Measurements from ENCODE around the gene AKAP8L. TPM values are rescaled to one million over a fixed set of nuclear protein-coding genes. Genes with fewer than 3 reads are reported as not detected.

Gene AKAP8L
- total RNA-seq, 1 experiment from 2014 or later = 132 TPM

GRCh38 chr19:15378534-15379082, 40.2 kb downstream of the AKAP8L start:
- DNase-seq (ENCODE audit: low spot score) = peak; percentile 59
- Histone ChIP-seq H3K9me3 (ENCODE audit: low read depth, low read length, poor library complexity, severe bottlenecking) (no peaks in the 10 kb centered on the region), H3K36me3 (ENCODE audit: insufficient read depth, low read length, poor library complexity, severe bottlenecking) (peaks cover 17% of the 10 kb centered on the region), H3K4me1 (ENCODE audit: insufficient read depth, low read length, poor library complexity, severe bottlenecking) (peaks cover 11% of the 10 kb centered on the region), H3K4me3 (ENCODE audit: low read depth, low read length, poor library complexity, severe bottlenecking) (peak overlapping the region; percentile 80), H3K27ac (ENCODE audit: low read depth, low read length, poor library complexity, severe bottlenecking) (peak overlapping the region; percentile 99), H3K27me3 (replicated peaks; ENCODE audit: insufficient read depth, low read depth, low read length, poor library complexity) (no peaks in the 10 kb centered on the region)
- no TSS peak for BruUV-seq (replicated peaks)
- POLR2A ChIA-PET (ENCODE audit: low non-redundant PET) = interaction anchor here (0.7 kb wide), 1 partner anchor 33 kb away, joined by 3 read pairs; no protein-coding TSS in a partner anchor
- TF ChIP-seq CTCF (conservative IDR thresholded peaks at IDR 0.05; ENCODE audit: low read depth, low read length) (no peak), EZH2 (IDR thresholded peaks at IDR 0.05; ENCODE audit: borderline replicate concordance, low read depth, low read length, poor library complexity, severe bottlenecking) (no peak)
- intact Hi-C loops (cut with micrococcal nuclease; ENCODE audit: unreplicated experiment) = loop anchor here (2.0 kb wide), 1 partner anchor 178 kb away; no protein-coding TSS in a partner anchor
- CTCF ChIA-PET = interaction anchor here (0.6 to 1.7 kb wide), 3 partner anchors 41 to 287 kb away, joined by 3 to 23 read pairs (median 6); partner anchors contain the start of gene AKAP8L

GRCh38 chr19:15374796-15375440, 43.9 kb downstream of the AKAP8L start:
- ChIA-PET CTCF (no interaction called here), POLR2A (ENCODE audit: low non-redundant PET) (no interaction called here)
- Histone ChIP-seq H3K36me3 (ENCODE audit: insufficient read depth, low read length, poor library complexity, severe bottlenecking) (peaks cover 39% of the 10 kb centered on the region), H3K9me3 (ENCODE audit: low read depth, low read length, poor library complexity, severe bottlenecking) (no peaks in the 10 kb centered on the region), H3K4me3 (ENCODE audit: low read depth, low read length, poor library complexity, severe bottlenecking) (no peak overlapping the region), H3K27ac (ENCODE audit: low read depth, low read length, poor library complexity, severe bottlenecking) (no peak overlapping the region), H3K4me1 (ENCODE audit: insufficient read depth, low read length, poor library complexity, severe bottlenecking) (no peaks in the 10 kb centered on the region), H3K27me3 (replicated peaks; ENCODE audit: insufficient read depth, low read depth, low read length, poor library complexity) (no peaks in the 10 kb centered on the region)
- BruUV-seq (replicated peaks) = no TSS peak
- TF ChIP-seq EZH2 (IDR thresholded peaks at IDR 0.05; ENCODE audit: borderline replicate concordance, low read depth, low read length, poor library complexity, severe bottlenecking) = no peak
- no peak for DNase-seq (ENCODE audit: low spot score)
- intact Hi-C loops (cut with micrococcal nuclease; ENCODE audit: unreplicated experiment) = no loop called here

GRCh38 chr19:15374105-15374651, 44.6 kb downstream of the AKAP8L start:
- no peak for TF ChIP-seq EZH2 (IDR thresholded peaks at IDR 0.05; ENCODE audit: borderline replicate concordance, low read depth, low read length, poor library complexity, severe bottlenecking)
- TF ChIP-seq CTCF (conservative IDR thresholded peaks at IDR 0.05; ENCODE audit: low read depth, low read length) = no peak
- H3K27me3 ChIP-seq (replicated peaks; ENCODE audit: insufficient read depth, low read depth, low read length, poor library complexity) = no peaks in the 10 kb centered on the region
- POLR2A ChIA-PET (ENCODE audit: low non-redundant PET) = no interaction called here
- no TSS peak for BruUV-seq (replicated peaks)
- no peak overlapping the region for H3K4me3 ChIP-seq (ENCODE audit: low read depth, low read length, poor library complexity, severe bottlenecking)
- no peaks in the 10 kb centered on the region for H3K9me3 ChIP-seq (ENCODE audit: low read depth, low read length, poor library complexity, severe bottlenecking)
- H3K36me3 ChIP-seq (ENCODE audit: insufficient read depth, low read length, poor library complexity, severe bottlenecking) = peaks cover 42% of the 10 kb centered on the region
- CTCF ChIA-PET = no interaction called here
- intact Hi-C loops (cut with micrococcal nuclease; ENCODE audit: unreplicated experiment) = no loop called here
- H3K4me1 ChIP-seq (ENCODE audit: insufficient read depth, low read length, poor library complexity, severe bottlenecking) = no peaks in the 10 kb centered on the region
- H3K27ac ChIP-seq (ENCODE audit: low read depth, low read length, poor library complexity, severe bottlenecking) = no peak overlapping the region
- DNase-seq (ENCODE audit: low spot score) = no peak
